ENCODE measurements around the gene TMUB1. TPM values are rescaled to one million over a fixed set of nuclear protein-coding genes. Genes with fewer than 3 reads are reported as not detected.
A peak's percentile ranks its signal among the peaks of the same experiment; 100 is the strongest.

The TMUB1 gene
- total RNA-seq, 1 donor from 2014 or later: 45.7 TPM

GRCh38 chr7:151047976-151048815 is 35.1 kb downstream of the TMUB1 start, which contains the start of gene ASIC3:
Gene ASIC3, plus strand, starts transcription at chr7:151048531. Its CDS starts 355 bp downstream, at chr7:151048886.
- peaks cover 10% of the 10 kb centered on the region for H3K4me1 Mint-ChIP-seq (ENCODE audit: low read depth, unreplicated experiment)
- no peak for DNase-seq
- peak within 1 kb of the TSS; percentile 16 for H3K4me3 Mint-ChIP-seq (ENCODE audit: unreplicated experiment)
- H3K9me3 Mint-ChIP-seq (ENCODE audit: unreplicated experiment): peaks cover 3% of the 10 kb centered on the region
- no peak for TF ChIP-seq CTCF (IDR thresholded peaks at IDR 0.05; ENCODE audit: partially characterized antibody, unreplicated experiment)
- H3K27me3 Mint-ChIP-seq (ENCODE audit: unreplicated experiment): peaks cover 8% of the 10 kb centered on the region
- no peak within 1 kb of the TSS for H3K27ac Mint-ChIP-seq (ENCODE audit: unreplicated experiment)
- peaks cover 5% of the 10 kb centered on the region for H3K36me3 Mint-ChIP-seq (ENCODE audit: unreplicated experiment)

- Mint-ChIP-seq H3K27ac (ENCODE audit: unreplicated experiment) (no peak overlapping the region), H3K4me3 (ENCODE audit: unreplicated experiment) (no peak overlapping the region), H3K4me1 (ENCODE audit: low read depth, unreplicated experiment) (peaks cover 10% of the 10 kb centered on the region), H3K36me3 (ENCODE audit: unreplicated experiment) (no peaks in the 10 kb centered on the region), H3K9me3 (ENCODE audit: unreplicated experiment) (peaks cover 3% of the 10 kb centered on the region), H3K27me3 (ENCODE audit: unreplicated experiment) (peaks cover 10% of the 10 kb centered on the region)
- no peak for TF ChIP-seq CTCF (IDR thresholded peaks at IDR 0.05; ENCODE audit: partially characterized antibody, unreplicated experiment)
- no peak for DNase-seq
Observed at GRCh38 chr7:151046603-151047573, 36.4 kb downstream of the TMUB1 start.

GRCh38 chr7:151045967-151046366 is 37.3 kb downstream of the TMUB1 start:
- Mint-ChIP-seq H3K4me1 (ENCODE audit: low read depth, unreplicated experiment) (peaks cover 17% of the 10 kb centered on the region), H3K27ac (ENCODE audit: unreplicated experiment) (peak overlapping the region; percentile 59), H3K27me3 (ENCODE audit: unreplicated experiment) (peaks cover 11% of the 10 kb centered on the region), H3K4me3 (ENCODE audit: unreplicated experiment) (peak overlapping the region; percentile 52), H3K36me3 (ENCODE audit: unreplicated experiment) (no peaks in the 10 kb centered on the region), H3K9me3 (ENCODE audit: unreplicated experiment) (peaks cover 4% of the 10 kb centered on the region)
- DNase-seq: no peak
- no peak for TF ChIP-seq CTCF (IDR thresholded peaks at IDR 0.05; ENCODE audit: partially characterized antibody, unreplicated experiment)

DNA sequence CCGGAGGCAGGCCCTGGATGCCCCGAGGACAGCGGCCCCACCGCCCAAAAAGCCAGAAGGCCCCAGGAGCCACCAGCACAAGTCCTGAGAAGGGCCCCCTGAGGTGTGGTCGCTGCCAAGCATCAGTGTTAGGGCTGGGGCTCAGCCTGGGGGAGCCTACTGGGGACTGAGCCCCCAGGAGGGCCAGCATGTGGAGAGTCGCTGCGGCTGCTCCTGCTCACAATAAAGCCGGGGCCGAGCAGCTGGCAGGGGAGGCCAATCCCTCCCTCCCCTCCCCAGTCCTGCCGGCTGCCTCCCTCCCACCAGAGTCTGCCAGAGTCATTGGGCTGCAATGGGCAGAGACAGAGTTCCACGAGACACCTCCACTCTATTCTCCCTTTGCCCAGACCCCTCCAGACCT is 38.0 kb downstream of the TMUB1 start:
- DNase-seq: no peak
- Mint-ChIP-seq H3K27me3 (ENCODE audit: unreplicated experiment) (peaks cover 11% of the 10 kb centered on the region), H3K9me3 (ENCODE audit: unreplicated experiment) (peaks cover 6% of the 10 kb centered on the region), H3K4me1 (ENCODE audit: low read depth, unreplicated experiment) (peaks cover 17% of the 10 kb centered on the region), H3K27ac (ENCODE audit: unreplicated experiment) (no peak overlapping the region), H3K36me3 (ENCODE audit: unreplicated experiment) (no peaks in the 10 kb centered on the region), H3K4me3 (ENCODE audit: unreplicated experiment) (no peak overlapping the region)
- TF ChIP-seq CTCF (IDR thresholded peaks at IDR 0.05; ENCODE audit: partially characterized antibody, unreplicated experiment): no peak
